Prostate gland (tissue), 2 donors: Measurements from ENCODE around the gene DAAM1.

Source experiments
- CTCF ChIP-seq, 4 experiments: fragments of 200-600 bp in 2 of 4; fragments of 450-650 bp in 2 of 4; sonication (generic) in 2 of 4; IDR thresholded peaks; 1 replicate in 3 of 4; 2 replicates in 1 of 4; pipeline ENCODE4 v1.5.1; 2016 to 2019; ENCODE audit warnings: antibody characterized with exemption in 4 of 4, mild to moderate bottlenecking in 2 of 4, moderate library complexity in 2 of 4
- POLR2A ChIP-seq: fragments of 450-650 bp; IDR thresholded peaks from one replicate; pipeline ENCODE4 v1.6.1; 2016; ENCODE audit warnings: antibody characterized with exemption, mild to moderate bottlenecking
- POLR2AphosphoS5 ChIP-seq: sonication (generic); formaldehyde crosslinking; IDR thresholded peaks from one replicate; pipeline ENCODE4 v1.6.1; 2017; ENCODE audit warnings: antibody characterized with exemption

DNA sequence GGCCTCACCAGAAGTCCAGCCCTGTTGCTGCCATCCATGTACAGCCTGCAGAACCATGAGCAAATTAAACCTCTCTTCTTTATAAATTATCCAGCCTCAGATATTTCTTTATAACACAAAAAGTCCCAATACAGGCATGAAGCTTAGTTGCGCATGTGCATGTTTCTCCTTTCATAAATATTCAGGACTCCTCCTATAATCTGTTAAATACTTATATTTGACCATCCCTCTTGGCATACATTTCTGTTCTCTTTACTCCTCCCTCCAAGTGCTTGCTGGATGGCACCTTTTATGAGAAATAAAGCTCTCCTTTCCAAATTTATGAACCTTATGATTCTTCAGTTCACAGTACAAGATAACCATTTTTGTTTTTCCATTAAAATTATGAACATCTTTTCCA is 20.5 kb downstream of the DAAM1 start:
- TF ChIP-seq CTCF (IDR thresholded peaks at IDR 0.05) (no peak), POLR2A (no peak), POLR2AphosphoS5 (no peak)
